Nephron progenitor cell (in vitro differentiated cells): ENCODE measurements around the gene MAGI2.

ENCODE experiments used
- DNase-seq: peaks from one replicate; pipeline ENCODE4 v3.0.0; 2021
- H3K27ac Mint-ChIP-seq: 2 replicates; pipeline ENCODE4 v1.8.0; 2021; ENCODE audit warnings: mild to moderate bottlenecking, moderate library complexity, mixed read lengths
- H3K27me3 Mint-ChIP-seq: 2 replicates; pipeline ENCODE4 v1.8.0; 2021; ENCODE audit warnings: mild to moderate bottlenecking, low read depth, mixed read lengths; ENCODE audit not compliant: poor library complexity
- H3K36me3 Mint-ChIP-seq: 2 replicates; pipeline ENCODE4 v1.8.0; 2021; ENCODE audit warnings: low read depth, mixed read lengths
- H3K4me1 Mint-ChIP-seq: 2 replicates; pipeline ENCODE4 v1.8.0; 2021; ENCODE audit warnings: mixed read lengths
- H3K4me3 Mint-ChIP-seq: 2 replicates; pipeline ENCODE4 v1.8.0; 2021; ENCODE audit warnings: mild to moderate bottlenecking, moderate library complexity, mixed read lengths
- H3K9me3 Mint-ChIP-seq: 2 replicates; pipeline ENCODE4 v1.8.0; 2021; ENCODE audit warnings: mild to moderate bottlenecking, moderate library complexity, mixed read lengths
- CTCF ChIP-seq: fragments of 200-600 bp; sonication (generic); IDR thresholded peaks from 2 replicates; pipeline ENCODE4 v1.5.0; 2021; ENCODE audit warnings: antibody characterized with exemption

MAGI2 gene

GRCh38 chr7:78167860-78168259, 1285.6 kb downstream of the MAGI2 start:
- Mint-ChIP-seq H3K4me1 (peaks cover 33% of the 10 kb centered on the region), H3K27ac (no peak overlapping the region), H3K27me3 (no peaks in the 10 kb centered on the region), H3K4me3 (no peak overlapping the region), H3K36me3 (no peaks in the 10 kb centered on the region), H3K9me3 (no peaks in the 10 kb centered on the region)
- no peak for DNase-seq
- TF ChIP-seq CTCF: no peak

GRCh38 chr7:78165854-78166253, 1287.6 kb downstream of the MAGI2 start:
- H3K9me3 Mint-ChIP-seq: no peaks in the 10 kb centered on the region
- H3K4me3 Mint-ChIP-seq: no peak overlapping the region
- no peak overlapping the region for H3K27ac Mint-ChIP-seq
- no peaks in the 10 kb centered on the region for H3K27me3 Mint-ChIP-seq
- no peaks in the 10 kb centered on the region for H3K36me3 Mint-ChIP-seq
- no peak for TF ChIP-seq CTCF
- H3K4me1 Mint-ChIP-seq: peaks cover 18% of the 10 kb centered on the region
- no peak for DNase-seq

GRCh38 chr7:78165454-78165853, 1288.0 kb downstream of the MAGI2 start:
- TF ChIP-seq CTCF: no peak
- H3K27ac Mint-ChIP-seq: no peak overlapping the region
- peaks cover 18% of the 10 kb centered on the region for H3K4me1 Mint-ChIP-seq

GRCh38 chr7:78164459-78164858, 1289.0 kb downstream of the MAGI2 start:
- H3K27me3 Mint-ChIP-seq: no peaks in the 10 kb centered on the region
- peaks cover 18% of the 10 kb centered on the region for H3K4me1 Mint-ChIP-seq
- DNase-seq: no peak
- no peak overlapping the region for H3K4me3 Mint-ChIP-seq
- no peaks in the 10 kb centered on the region for H3K36me3 Mint-ChIP-seq
- no peak overlapping the region for H3K27ac Mint-ChIP-seq
- no peak for TF ChIP-seq CTCF
- no peaks in the 10 kb centered on the region for H3K9me3 Mint-ChIP-seq

More at GRCh38 chr7:78165454-78165853, 1288.0 kb downstream of the MAGI2 start:
- Mint-ChIP-seq H3K27me3 (no peaks in the 10 kb centered on the region), H3K36me3 (no peaks in the 10 kb centered on the region), H3K9me3 (no peaks in the 10 kb centered on the region), H3K4me3 (no peak overlapping the region)
- no peak for DNase-seq

GRCh38 chr7:78161781-78162180, 1291.7 kb downstream of the MAGI2 start:
- no peak for DNase-seq
- no peak overlapping the region for H3K27ac Mint-ChIP-seq
- TF ChIP-seq CTCF: no peak
- H3K27me3 Mint-ChIP-seq: no peaks in the 10 kb centered on the region
- H3K4me1 Mint-ChIP-seq: peaks cover 15% of the 10 kb centered on the region
- no peak overlapping the region for H3K4me3 Mint-ChIP-seq
- H3K36me3 Mint-ChIP-seq: no peaks in the 10 kb centered on the region
- no peaks in the 10 kb centered on the region for H3K9me3 Mint-ChIP-seq

- Mint-ChIP-seq H3K27me3 (no peaks in the 10 kb centered on the region), H3K27ac (no peak overlapping the region), H3K9me3 (no peaks in the 10 kb centered on the region), H3K4me3 (no peak overlapping the region), H3K4me1 (no peaks in the 10 kb centered on the region), H3K36me3 (no peaks in the 10 kb centered on the region)
- no peak for DNase-seq
- no peak for TF ChIP-seq CTCF
Observed at GRCh38 chr7:78159545-78159944, 1293.9 kb downstream of the MAGI2 start.
